Activated CD8-positive, alpha-beta memory T cell treated with anti-CD3 and anti-CD28 coated beads for 4 hours (primary cell): ENCODE data around the gene ZNF562.

Experiments
- DNase-seq, 2 donors: peaks; one replicate each; pipeline ENCODE4 v3.0.0-alpha.2; 2020; ENCODE audit warnings: low read depth in 2 of 2

ZNF562 gene

GRCh38 chr19:9644472-9644871, 30.4 kb downstream of the ZNF562 start:
- no peak for DNase-seq

GRCh38 chr19:9641810-9642209, 33.1 kb downstream of the ZNF562 start:
- no peak for DNase-seq

- DNase-seq: no peak
Observed at GRCh38 chr19:9640956-9641355, 33.9 kb downstream of the ZNF562 start.

- no peak for DNase-seq
Observed at GRCh38 chr19:9636018-9636417, 38.9 kb downstream of the ZNF562 start.

GRCh38 chr19:9627856-9628255, 47.0 kb downstream of the ZNF562 start:
- DNase-seq: no peak

GRCh38 chr19:9622531-9622930, 52.4 kb downstream of the ZNF562 start:
- no peak for DNase-seq

GRCh38 chr19:9621156-9622037, 53.5 kb downstream of the ZNF562 start, which contains the start of gene ZNF561:
TSS of gene ZNF561 (minus strand) at chr19:9621232. CDS start at chr19:9619456, 1,776 bp downstream.
- peak; percentile 77 to 80 for DNase-seq

- no peak for DNase-seq
Observed at GRCh38 chr19:9620842-9621155, 54.1 kb downstream of the ZNF562 start.

- no peak for DNase-seq
Observed at GRCh38 chr19:9615844-9616243, 59.1 kb downstream of the ZNF562 start.

- no peak for DNase-seq
Observed at GRCh38 chr19:9610484-9611113, 64.3 kb downstream of the ZNF562 start.

- DNase-seq: no peak
Observed at GRCh38 chr19:9608912-9609311, 66.0 kb downstream of the ZNF562 start.

- no peak for DNase-seq
Observed at GRCh38 chr19:9597027-9597426, 77.9 kb downstream of the ZNF562 start.
